Stimulated activated CD4-positive, alpha-beta T cell treated with anti-CD3 and anti-CD28 coated beads, Interleukin-1b, Interleukin-23, amount 100 ng/mL, for 24 hours (primary cell): Measurements from ENCODE around the gene COP1.

ENCODE experiments used
- DNase-seq, 4 experiments: peaks; one replicate each; pipeline ENCODE4 v3.0.0-alpha.2; 2020; ENCODE audit warnings: low read depth in 4 of 4, low spot score in 1 of 4

Gene COP1

GRCh38 chr1:175902281-175902680 lies 304.8 kb downstream of the COP1 start:
- no peak for DNase-seq

DNA sequence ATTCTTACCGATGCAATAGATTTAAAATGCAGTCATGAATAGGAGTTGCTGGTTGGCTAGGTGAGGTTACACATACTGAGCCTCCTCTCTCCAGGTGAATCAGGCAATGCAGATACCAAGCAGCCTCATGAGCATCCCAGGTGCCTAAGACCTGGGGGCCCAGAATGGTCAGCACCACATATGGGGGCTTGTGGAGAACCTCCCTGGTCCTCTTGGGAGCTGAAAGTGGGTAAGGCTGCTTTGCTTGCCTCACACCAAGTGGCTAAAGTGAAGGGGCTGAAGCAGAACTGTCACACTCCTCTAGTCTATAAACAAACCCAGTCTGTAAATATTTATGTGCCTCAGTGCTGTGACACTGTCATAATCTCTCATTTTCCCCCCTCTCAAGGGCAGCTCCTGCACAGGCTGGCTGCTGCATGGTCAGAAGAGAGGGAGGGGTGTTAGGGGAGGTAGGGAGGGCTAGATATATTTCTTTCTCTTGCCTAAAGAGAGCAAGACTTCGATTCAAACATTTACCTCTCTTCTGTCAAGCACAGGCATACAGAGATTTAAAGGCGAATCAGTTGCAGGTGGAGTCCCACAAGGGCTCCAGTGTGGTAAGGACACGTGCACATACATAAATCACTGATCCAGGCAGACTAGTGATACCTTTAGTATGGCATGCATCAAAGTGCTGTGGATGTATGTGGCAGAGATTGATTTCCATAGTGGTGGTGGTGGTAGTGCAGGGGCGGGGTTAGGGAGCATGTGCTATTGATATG lies 305.8 kb downstream of the COP1 start:
- no peak for DNase-seq

- DNase-seq, result no peak
Measured at GRCh38 chr1:175900171-175900570, 306.9 kb downstream of the COP1 start.

DNA sequence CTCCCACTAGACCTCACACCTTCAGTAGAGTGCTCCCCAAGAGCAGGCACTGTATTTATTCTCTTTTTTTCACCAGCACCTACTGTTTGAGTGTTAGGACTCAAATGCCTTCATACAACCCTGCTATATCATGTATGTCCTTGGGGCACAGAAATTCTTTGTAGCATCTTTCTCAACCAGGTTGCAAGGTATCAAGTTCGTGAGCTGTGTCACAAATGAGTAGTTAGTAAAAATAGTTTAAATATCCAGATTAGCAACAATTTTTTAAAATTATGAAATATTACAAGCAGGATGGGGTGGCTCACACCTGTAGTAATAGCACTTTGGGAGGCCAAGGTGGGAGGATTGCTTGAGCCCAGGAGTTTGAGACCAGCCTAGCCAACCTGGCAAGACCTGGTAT lies 311.1 kb downstream of the COP1 start:
- DNase-seq, result no peak
